Neutrophil (primary cell): ENCODE measurements around the gene DPY19L2.
A peak's percentile ranks its signal among the peaks of the same experiment; 100 is the strongest.
"Not testable (repeated sequence)": the region's sequence is repeated elsewhere in the genome, so short reads cannot be mapped to it uniquely, and the experiment has no call there.

Source experiments
- H3K27ac ChIP-seq: fragments of 200-600 bp; sonication (generic); 2 replicates; pipeline ENCODE4 v1.5.1; 2016; ENCODE audit warnings: mild to moderate bottlenecking, moderate library complexity
- H3K27me3 ChIP-seq: fragments of 200-600 bp; sonication (generic); 2 replicates; pipeline ENCODE4 v1.6.0; 2016; ENCODE audit warnings: mild to moderate bottlenecking
- H3K36me3 ChIP-seq: fragments of 200-600 bp; sonication (generic); 2 replicates; pipeline ENCODE4 v1.5.1; 2017
- H3K4me1 ChIP-seq, 2 experiments: fragments of 200-600 bp in 1 of 2; sonication (generic) in 1 of 2; 1 replicate in 1 of 2; 2 replicates in 1 of 2; pipeline versions ENCODE4 v1.5.1 to v1.6.1; 2013 to 2016; ENCODE audit warnings: low read depth in 1 of 2, low read length in 1 of 2, mild to moderate bottlenecking in 1 of 2, moderate library complexity in 1 of 2; ENCODE audit not compliant: control insufficient read depth in 1 of 2, insufficient read depth in 1 of 2
- H3K4me3 ChIP-seq, 2 experiments: fragments of 200-600 bp in 1 of 2; sonication (generic) in 1 of 2; 1 replicate in 1 of 2; 2 replicates in 1 of 2; pipeline ENCODE4 v1.5.1; 2013 to 2016; ENCODE audit warnings: low read depth in 1 of 2, low read length in 1 of 2, mild to moderate bottlenecking in 1 of 2, moderate library complexity in 1 of 2
- H3K9me3 ChIP-seq: fragments of 200-600 bp; sonication (generic); 2 replicates; pipeline ENCODE4 v1.5.1; 2016

Gene DPY19L2

GRCh38 chr12:63690837-63691236 is 22.5 kb upstream of the DPY19L2 start:
- not testable (repeated sequence) for H3K27ac ChIP-seq, H3K4me1 ChIP-seq, H3K9me3 ChIP-seq

GRCh38 chr12:63689141-63689540 is 20.8 kb upstream of the DPY19L2 start:
- H3K36me3 ChIP-seq, H3K4me3 ChIP-seq, H3K4me1 ChIP-seq, H3K27ac ChIP-seq, H3K9me3 ChIP-seq, H3K27me3 ChIP-seq: not testable (repeated sequence)

More at GRCh38 chr12:63690837-63691236, 22.5 kb upstream of the DPY19L2 start:
- not testable (repeated sequence) for H3K27me3 ChIP-seq, H3K4me3 ChIP-seq, H3K36me3 ChIP-seq

- H3K36me3 ChIP-seq, H3K9me3 ChIP-seq, H3K4me3 ChIP-seq, H3K4me1 ChIP-seq, H3K27ac ChIP-seq, H3K27me3 ChIP-seq: not testable (repeated sequence)
Observed at GRCh38 chr12:63686623-63687022, 18.3 kb upstream of the DPY19L2 start.

- not testable (repeated sequence) for H3K4me1 ChIP-seq, H3K36me3 ChIP-seq, H3K27me3 ChIP-seq, H3K4me3 ChIP-seq, H3K9me3 ChIP-seq, H3K27ac ChIP-seq
Observed at GRCh38 chr12:63685789-63686188, 17.5 kb upstream of the DPY19L2 start.

- H3K4me1 ChIP-seq, H3K27me3 ChIP-seq, H3K27ac ChIP-seq, H3K4me3 ChIP-seq, H3K36me3 ChIP-seq, H3K9me3 ChIP-seq: not testable (repeated sequence)
Observed at GRCh38 chr12:63682617-63683016, 14.3 kb upstream of the DPY19L2 start.

GRCh38 chr12:63680758-63681157 is 12.5 kb upstream of the DPY19L2 start:
- H3K36me3 ChIP-seq, H3K27me3 ChIP-seq, H3K9me3 ChIP-seq, H3K27ac ChIP-seq, H3K4me3 ChIP-seq, H3K4me1 ChIP-seq: not testable (repeated sequence)

GRCh38 chr12:63672550-63672949 is 4.3 kb upstream of the DPY19L2 start:
- not testable (repeated sequence) for H3K9me3 ChIP-seq, H3K4me3 ChIP-seq, H3K36me3 ChIP-seq, H3K27ac ChIP-seq
- peaks cover 28% of the 10 kb centered on the region for H3K27me3 ChIP-seq
- peaks cover 13 to 14% of the 10 kb centered on the region in 2 experiments for H3K4me1 ChIP-seq

GRCh38 chr12:63669936-63670335 is 1.6 kb upstream of the DPY19L2 start:
- peaks cover 32% of the 10 kb centered on the region for H3K27me3 ChIP-seq
- H3K9me3 ChIP-seq, H3K4me3 ChIP-seq, H3K27ac ChIP-seq, H3K36me3 ChIP-seq: not testable (repeated sequence)
- peaks cover 13 to 14% of the 10 kb centered on the region in 2 experiments for H3K4me1 ChIP-seq

- Histone ChIP-seq H3K4me1 (peaks cover 13 to 14% of the 10 kb centered on the region in 2 experiments), H3K27me3 (peaks cover 32% of the 10 kb centered on the region)
- H3K36me3 ChIP-seq, H3K4me3 ChIP-seq, H3K27ac ChIP-seq, H3K9me3 ChIP-seq: not testable (repeated sequence)
Observed at GRCh38 chr12:63669427-63669826, 1.1 kb upstream of the DPY19L2 start.

- Histone ChIP-seq H3K4me1 (peaks cover 13 to 14% of the 10 kb centered on the region in 2 experiments), H3K4me3 (peak overlapping the region; percentile 47 to 56), H3K27me3 (peaks cover 32% of the 10 kb centered on the region)
- H3K36me3 ChIP-seq, H3K9me3 ChIP-seq, H3K27ac ChIP-seq: not testable (repeated sequence)
Observed at GRCh38 chr12:63668800-63669365, 590 bp upstream of the DPY19L2 start.

GRCh38 chr12:63663005-63663404 is 5.3 kb downstream of the DPY19L2 start:
- not testable (repeated sequence) for H3K4me1 ChIP-seq, H3K27me3 ChIP-seq, H3K27ac ChIP-seq, H3K9me3 ChIP-seq, H3K4me3 ChIP-seq, H3K36me3 ChIP-seq

- not testable (repeated sequence) for H3K4me3 ChIP-seq, H3K27me3 ChIP-seq, H3K9me3 ChIP-seq, H3K27ac ChIP-seq, H3K36me3 ChIP-seq, H3K4me1 ChIP-seq
Observed at GRCh38 chr12:63658501-63658900, 9.8 kb downstream of the DPY19L2 start.

GRCh38 chr12:63656407-63656806 is 11.9 kb downstream of the DPY19L2 start:
- not testable (repeated sequence) for H3K36me3 ChIP-seq, H3K27me3 ChIP-seq, H3K4me3 ChIP-seq, H3K27ac ChIP-seq, H3K9me3 ChIP-seq, H3K4me1 ChIP-seq

GRCh38 chr12:63655543-63656257 is 12.6 kb downstream of the DPY19L2 start:
- not testable (repeated sequence) for H3K27ac ChIP-seq, H3K36me3 ChIP-seq, H3K4me1 ChIP-seq, H3K27me3 ChIP-seq, H3K4me3 ChIP-seq, H3K9me3 ChIP-seq
